ENCODE results near the gene MAP2K5. TPM values are rescaled to one million over a fixed set of nuclear protein-coding genes. Genes with fewer than 3 reads are reported as not detected.

Gene MAP2K5
- total and polyA plus RNA-seq, 10 of the 15 experiments (the other 5 are each of a cell fraction or from before 2014, with no cell fraction given): 1.3 to 19.4 (median 9.6) TPM

- H3K4me2 ChIP-seq (ENCODE audit: control insufficient read depth, insufficient read depth): no peak overlapping the region
- TF ChIP-seq TCF7 (IDR thresholded peaks at IDR 0.05; ENCODE audit: borderline replicate concordance) (no peak), KAT2A (conservative IDR thresholded peaks at IDR 0.05; ENCODE audit: control insufficient read depth, low read depth, low read length) (no peak), ZBTB40 (IDR thresholded peaks at IDR 0.05; ENCODE audit: borderline replicate concordance) (no peak), USF1 (IDR thresholded peaks at IDR 0.05; ENCODE audit: borderline replicate concordance, extremely low read length, insufficient read depth, low read depth, low read length) (no peak), SIX5 (IDR thresholded peaks at IDR 0.05; ENCODE audit: low read depth, low read length, severe bottlenecking) (no peak), ZBTB11 (CRISPR knock-in tag; IDR thresholded peaks at IDR 0.05) (no peak), RCOR1 (conservative IDR thresholded peaks at IDR 0.05; ENCODE audit: low read depth, low read length) (no peak), MYC (IDR thresholded peaks at IDR 0.05; ENCODE audit: insufficient read depth, insufficient read length, insufficient replicate concordance, low read length, severe bottlenecking) (no peak), NR2C1 (IDR thresholded peaks at IDR 0.05) (no peak), ZNF687 (IDR thresholded peaks at IDR 0.05) (no peak)
These were observed 218.8 kb downstream of the MAP2K5 start for GRCh38 chr15:67761343-67761742.

More at GRCh38 chr15:67761343-67761742, 218.8 kb downstream of the MAP2K5 start:
- H3K9me3 ChIP-seq (replicated peaks; ENCODE audit: control insufficient read depth, insufficient read depth, low read length): no peaks in the 10 kb centered on the region
- no TSS peak for BruUV-seq (replicated peaks)
- H3K9ac ChIP-seq (ENCODE audit: control insufficient read depth, insufficient read depth, low read length): no peak overlapping the region
- H3K79me2 ChIP-seq (ENCODE audit: control insufficient read depth, insufficient read depth, low read length): no peaks in the 10 kb centered on the region
- RAD21 ChIA-PET (ENCODE audit: unreplicated experiment): interaction anchor here (1.0 to 2.6 kb wide), 4 partner anchors 17 to 198 kb away, joined by 3 to 13 read pairs (median 4); no protein-coding TSS in a partner anchor
- peaks cover 29% of the 10 kb centered on the region for H3K4me1 ChIP-seq (ENCODE audit: control insufficient read depth, insufficient read depth, low read length)
- DNase-seq (ENCODE audit: low read depth, low spot score): no peak
- no peak for FAIRE-seq
- intact Hi-C loops (cut with micrococcal nuclease; ENCODE audit: unreplicated experiment) (no loop called here), in situ Hi-C loops (cut with MboI) (no loop called here)
- CTCF ChIA-PET: interaction anchor here (1.3 to 3.6 kb wide), 4 partner anchors 14 to 304 kb away, joined by 3 to 18 read pairs (median 6); no protein-coding TSS in a partner anchor
- SMC1A ChIA-PET (ENCODE audit: uncharacterized antibody, unreplicated experiment): interaction anchor here (0.6 to 6.3 kb wide), 6 partner anchors 14 to 304 kb away, joined by 4 to 37 read pairs (median 6); no protein-coding TSS in a partner anchor
- no peaks in the 10 kb centered on the region for H3K36me3 ChIP-seq (ENCODE audit: control insufficient read depth in 2 of 2, insufficient read depth in 2 of 2, low read length in 1 of 2)
- H4K20me1 ChIP-seq (ENCODE audit: control insufficient read depth, insufficient read depth): no peaks in the 10 kb centered on the region
- no peak overlapping the region for H3K27ac ChIP-seq (ENCODE audit: control insufficient read depth, insufficient read depth)
- H3K27me3 ChIP-seq (replicated peaks in 1 of 2; ENCODE audit: control insufficient read depth in 2 of 2, insufficient read depth in 2 of 2, low read length in 1 of 2): no peaks in the 10 kb centered on the region
- H2AFZ ChIP-seq (ENCODE audit: control insufficient read depth, low read depth, low read length): no peak overlapping the region
- 50% methylated on average over 4 of the region's 4 CpGs for WGBS (ENCODE audit: insufficient coverage, insufficient replicate concordance, low lambda C conversion rate, missing lambda C conversion rate)
- no peak for ATAC-seq
- POLR2A ChIA-PET: interaction anchor here (0.6 to 2.5 kb wide), 3 partner anchors 8 to 23 kb away, joined by 3 to 8 read pairs (median 4); no protein-coding TSS in a partner anchor
- H3K4me3 ChIP-seq: no peak overlapping the region

Data from GM12878 (cell line).